Measurements from ENCODE around the gene GPC6. TPM values are rescaled to one million over a fixed set of nuclear protein-coding genes. Genes with fewer than 3 reads are reported as not detected.
A peak's percentile ranks its signal among the peaks of the same experiment; 100 is the strongest.

Gene GPC6
- total and polyA plus RNA-seq, 12 donors, result 0.15 to 5.4 (median 2.5) TPM

- no peaks in the 10 kb centered on the region for H3K36me3 ChIP-seq
- ATAC-seq, result no peak
- H3K27ac ChIP-seq, result no peak overlapping the region
- H3K9me3 ChIP-seq, result peaks cover 0 to 21% (median 9%) of the 10 kb centered on the region in 11 donors
- no peaks in the 10 kb centered on the region for H3K4me1 ChIP-seq
- no peak for TF ChIP-seq CTCF (IDR thresholded peaks at IDR 0.05)
- H3K4me3 ChIP-seq, result no peak overlapping the region
- WGBS, 2 donors, result 66 to 87% methylated on average over 2 of the region's 2 CpGs
- H3K27me3 ChIP-seq, result no peaks in the 10 kb centered on the region
- intact Hi-C loops (cut with DNase I), result no loop called here
- DNase-seq, result no peak
Measured at GRCh38 chr13:94093652-94094315, 867.2 kb downstream of the GPC6 start.

- Histone ChIP-seq H3K4me3 (no peak overlapping the region), H3K4me1 (no peaks in the 10 kb centered on the region), H3K36me3 (no peaks in the 10 kb centered on the region), H3K27me3 (no peaks in the 10 kb centered on the region), H3K27ac (no peak overlapping the region), H3K9me3 (peaks cover 0 to 5% (median 0%) of the 10 kb centered on the region in 11 donors)
- WGBS, 2 donors, result 89 to 90% methylated on average over 2 of the region's 2 CpGs
- no peak for TF ChIP-seq CTCF (IDR thresholded peaks at IDR 0.05)
- ATAC-seq (no peak), DNase-seq (no peak)
- intact Hi-C loops (cut with DNase I), result no loop called here
Measured at GRCh38 chr13:94109715-94110374, 883.2 kb downstream of the GPC6 start.

- ATAC-seq (peak in 2 of 8 donors; percentile 50 to 74), DNase-seq (peak in 1 of 2 donors; percentile 6)
- no peaks in the 10 kb centered on the region for H3K27me3 ChIP-seq
- no peak overlapping the region for H3K4me3 ChIP-seq
- no peak for TF ChIP-seq CTCF (IDR thresholded peaks at IDR 0.05)
- intact Hi-C loops (cut with DNase I), result no loop called here
- peaks cover 0 to 5% (median 0%) of the 10 kb centered on the region in 11 donors for H3K9me3 ChIP-seq
- no peak overlapping the region for H3K27ac ChIP-seq
- 69 to 73% methylated on average over 3 of the region's 3 CpGs for WGBS, 2 donors
- no peaks in the 10 kb centered on the region for H3K4me1 ChIP-seq
- H3K36me3 ChIP-seq, result no peaks in the 10 kb centered on the region
Measured at GRCh38 chr13:94112227-94112626, 885.6 kb downstream of the GPC6 start.

GRCh38 chr13:94112731-94113130 lies 886.1 kb downstream of the GPC6 start:
- no peak for ATAC-seq
- H3K27me3 ChIP-seq, result no peaks in the 10 kb centered on the region
- intact Hi-C loops (cut with DNase I), result no loop called here
- 66% methylated on average over 2 of the region's 2 CpGs for WGBS, 2 donors
- no peak for TF ChIP-seq CTCF (IDR thresholded peaks at IDR 0.05)
- H3K4me3 ChIP-seq, result no peak overlapping the region
- peaks cover 0 to 4% (median 0%) of the 10 kb centered on the region in 11 donors for H3K9me3 ChIP-seq
- H3K27ac ChIP-seq, result no peak overlapping the region
- DNase-seq, result no peak
- no peaks in the 10 kb centered on the region for H3K36me3 ChIP-seq
- no peaks in the 10 kb centered on the region for H3K4me1 ChIP-seq

Measured in heart right ventricle (tissue), 16 donors.